Small intestine (tissue), 7 donors: Measurements from ENCODE around the gene RAC2. TPM values are rescaled to one million over a fixed set of nuclear protein-coding genes. Genes with fewer than 3 reads are reported as not detected.

Experiments
- DNase-seq, 2 donors: peaks; one replicate each; pipeline versions ENCODE4 v3.0.0 to v3.0.0-alpha.2; 2013
- FAIRE-seq: peaks from 2 replicates; lab custom pipeline; 2012; peaks lifted over from hg19 to GRCh38; lab: Jason Lieb, UNC
- H3K27ac ChIP-seq, 3 donors: one replicate each; pipeline ENCODE4 v1.5.1; 2013; ENCODE audit warnings: low read length in 2 of 3, mild to moderate bottlenecking in 2 of 3, control low read depth in 1 of 3, inconsistent platforms in 1 of 3, low read depth in 1 of 3, moderate library complexity in 1 of 3
- H3K27me3 ChIP-seq, 3 donors: one replicate each; pipeline ENCODE4 v1.6.1; 2013; ENCODE audit warnings: low read length in 3 of 3, inconsistent platforms in 1 of 3; ENCODE audit not compliant: control insufficient read depth in 3 of 3, insufficient read depth in 3 of 3
- H3K36me3 ChIP-seq, 3 donors: one replicate each; pipeline ENCODE4 v1.6.1; 2013; ENCODE audit warnings: low read length in 3 of 3, inconsistent platforms in 1 of 3, low read depth in 1 of 3, mild to moderate bottlenecking in 1 of 3, moderate library complexity in 1 of 3; ENCODE audit not compliant: control insufficient read depth in 3 of 3, insufficient read depth in 2 of 3
- H3K4me1 ChIP-seq, 3 donors: one replicate each; pipeline ENCODE4 v1.6.1; 2013; ENCODE audit warnings: low read length in 2 of 3, inconsistent platforms in 1 of 3, low read depth in 1 of 3, mild to moderate bottlenecking in 1 of 3, moderate library complexity in 1 of 3; ENCODE audit not compliant: control insufficient read depth in 3 of 3, insufficient read depth in 2 of 3
- H3K4me3 ChIP-seq, 3 donors: one replicate each; pipeline ENCODE4 v1.5.1; 2013; ENCODE audit warnings: low read length in 3 of 3, control low read depth in 1 of 3, inconsistent platforms in 1 of 3, low read depth in 1 of 3, mild to moderate bottlenecking in 1 of 3, moderate library complexity in 1 of 3
- H3K9me3 ChIP-seq, 2 donors: one replicate each; pipeline ENCODE4 v1.6.1; 2013; ENCODE audit warnings: low read depth in 1 of 2, low read length in 1 of 2; ENCODE audit not compliant: control insufficient read depth in 2 of 2, insufficient read depth in 1 of 2
- WGBS, 3 donors: extraction: QIAGEN DNeasy Blood & Tissue Kit; methylation state at CpG; one replicate each; pipeline ENCODE4 v1.1.7; 2013; 5-methylcytosine and 5-hydroxymethylcytosine counted together
- polyA plus RNA-seq, 4 donors: library from polyadenylated mRNA; stranded (reverse) in 3 of 4; unstranded in 1 of 4; fragments of 200-250 nt in 3 of 4; fragments of 120-200 nt in 1 of 4; gene quantifications; one replicate each; pipeline versions ENCODE4 v1.2.1 to v1.2.3, GENCODE V29; 2013
- donor health status: healthy with polysubstance abuse.
- donor health status: control.
- donor health status: control.
- donor health status: Bipolar disorder and iron deficiency.
- donor health status: healthy.

RAC2 gene
- polyA plus RNA-seq, 4 donors: 12.1 to 41.1 (median 24.8) TPM

DNA sequence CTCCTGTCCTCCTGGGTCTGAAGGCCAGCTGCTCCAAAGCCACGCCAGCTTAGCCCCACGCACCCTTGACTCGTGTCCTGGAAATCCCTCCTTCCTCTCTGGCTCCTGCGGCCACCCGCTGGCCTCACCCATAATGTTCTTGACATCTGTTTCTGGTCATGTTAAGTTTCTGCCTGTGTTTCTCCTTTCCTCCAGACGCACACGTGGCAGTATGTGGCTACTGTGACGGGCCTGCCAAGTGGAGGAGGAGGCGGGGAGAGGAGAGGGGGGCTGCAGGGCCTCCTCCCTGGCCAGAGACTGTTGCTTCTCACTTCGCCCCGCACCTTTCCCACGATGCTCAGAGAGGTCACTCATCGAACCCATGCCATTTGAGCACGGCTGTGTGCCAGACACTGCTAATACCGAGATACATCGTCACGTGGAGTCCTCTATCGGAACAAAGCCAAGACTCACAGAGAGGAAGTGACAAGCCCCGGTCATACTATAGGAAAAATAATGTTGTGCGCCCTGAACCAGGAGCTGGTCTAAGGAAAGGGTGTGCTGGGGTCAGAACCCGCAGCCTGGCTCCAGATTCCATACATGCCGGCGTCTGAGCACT, 67.5 kb downstream of the RAC2 start:
- DNase-seq (peak in 1 of 2 donors; percentile 38), FAIRE-seq (no peak)
- Histone ChIP-seq H3K27ac (peak overlapping the region in 2 of 3 donors; percentile 28 to 39), H3K36me3 (peaks cover 0 to 6% (median 0%) of the 10 kb centered on the region in 3 donors), H3K27me3 (no peaks in the 10 kb centered on the region), H3K4me1 (peaks cover 7 to 39% (median 15%) of the 10 kb centered on the region in 3 donors), H3K9me3 (no peaks in the 10 kb centered on the region), H3K4me3 (no peak overlapping the region)
- WGBS, 3 donors: 41 to 63% (median 55%) methylated on average over 23 of the region's 23 CpGs

DNA sequence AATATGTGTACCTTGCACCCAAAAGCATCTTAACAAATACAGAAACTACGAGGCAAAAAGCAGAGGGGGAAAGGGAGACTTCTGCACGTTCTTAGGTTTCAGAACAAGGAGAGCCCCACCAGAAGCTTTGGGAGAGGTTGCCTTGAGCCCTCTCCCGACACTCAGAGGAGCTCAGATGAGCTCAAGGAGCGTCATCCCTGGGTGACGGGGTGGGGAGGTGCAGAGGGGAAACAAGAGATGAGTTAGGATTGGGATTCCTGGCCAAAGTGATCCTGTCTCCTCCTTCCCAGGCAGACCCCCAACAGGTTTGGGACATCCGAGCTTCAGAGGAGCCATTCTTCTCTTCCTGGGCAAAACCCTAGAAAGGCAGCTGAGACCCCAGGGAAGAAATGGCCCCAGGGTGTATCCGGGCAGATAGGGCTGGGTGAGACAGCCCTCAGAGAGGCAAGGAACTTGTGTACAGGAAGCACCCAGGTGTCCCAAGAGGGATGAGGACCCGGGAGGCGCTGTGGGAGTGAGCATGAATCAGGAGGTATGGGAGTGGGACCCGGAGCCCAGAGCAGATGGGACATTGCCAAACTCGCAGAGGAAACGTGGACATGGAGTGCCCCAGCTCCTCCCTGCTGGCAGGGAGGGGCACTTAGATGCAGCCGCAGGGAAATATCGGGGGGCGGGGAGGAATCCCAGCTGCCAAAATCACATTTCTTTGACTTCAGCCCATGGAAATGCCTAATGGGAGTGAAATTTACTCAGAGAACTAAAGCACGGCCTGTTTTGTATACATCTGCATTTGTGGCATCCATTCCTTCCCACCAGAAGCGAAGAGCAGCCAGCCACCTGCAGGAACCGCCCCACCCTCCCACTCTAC, 68.4 kb downstream of the RAC2 start:
- Histone ChIP-seq H3K27me3 (no peaks in the 10 kb centered on the region), H3K4me3 (no peak overlapping the region), H3K36me3 (peaks cover 0 to 4% (median 0%) of the 10 kb centered on the region in 3 donors), H3K27ac (peak overlapping the region in 1 of 3 donors; percentile 39), H3K4me1 (peaks cover 7 to 39% (median 15%) of the 10 kb centered on the region in 3 donors), H3K9me3 (no peaks in the 10 kb centered on the region)
- WGBS, 3 donors: 45 to 73% (median 55%) methylated on average over 17 to 18 of the region's 18 CpGs
- FAIRE-seq (no peak), DNase-seq (no peak)

Other genes starting within 250 kb of the RAC2 start
- gene TST, start 224.8 kb downstream of the RAC2 start, polyA plus RNA-seq: 100 to 1,000 TPM; 134 to 526 (median 354) TPM
- 100 to 1,000 TPM; 192 to 549 (median 305) TPM for gene MPST, start 224.5 kb downstream of the RAC2 start, polyA plus RNA-seq
- gene KCTD17, start 192.5 kb downstream of the RAC2 start, polyA plus RNA-seq: 10 to 100 TPM in 2 of 4 donors, 1 to 10 TPM in 2; 3.6 to 18.8 (median 10.3) TPM
- 1 to 10 TPM in 2 of 4 donors, under 1 TPM in 2; 0.40 to 4.2 (median 1.3) TPM for gene TMPRSS6, start 134.6 kb downstream of the RAC2 start, polyA plus RNA-seq
- 1 to 10 TPM; 1.0 to 3.5 (median 1.6) TPM for gene IL2RB, start 94.4 kb downstream of the RAC2 start, polyA plus RNA-seq
- 10 to 100 TPM in 1 of 4 donors, 1 to 10 TPM in 3; 2.4 to 20.0 (median 3.1) TPM for gene C1QTNF6, start 56.0 kb downstream of the RAC2 start, polyA plus RNA-seq
- gene SSTR3, start 31.8 kb downstream of the RAC2 start, polyA plus RNA-seq: under 1 TPM in 2 of 4 donors, not detected in 2; 0.09 to 0.49 TPM
- 1 to 10 TPM; 1.1 to 5.4 (median 3.6) TPM for gene CYTH4, start 38.2 kb upstream of the RAC2 start, polyA plus RNA-seq
- gene ELFN2, start 183.2 kb upstream of the RAC2 start, polyA plus RNA-seq: under 1 TPM in 2 of 4 donors, not detected in 2; 0.07 to 0.16 TPM
- gene MFNG, start 242.1 kb upstream of the RAC2 start, polyA plus RNA-seq: 10 to 100 TPM in 3 of 4 donors, 1 to 10 TPM in 1; 7.3 to 21.3 (median 19.9) TPM